ENCODE data around the gene UGT8.
"Not testable (repeated sequence)": the region's sequence is repeated elsewhere in the genome, so short reads cannot be mapped to it uniquely, and the experiment has no call there.

Gene UGT8

DNA sequence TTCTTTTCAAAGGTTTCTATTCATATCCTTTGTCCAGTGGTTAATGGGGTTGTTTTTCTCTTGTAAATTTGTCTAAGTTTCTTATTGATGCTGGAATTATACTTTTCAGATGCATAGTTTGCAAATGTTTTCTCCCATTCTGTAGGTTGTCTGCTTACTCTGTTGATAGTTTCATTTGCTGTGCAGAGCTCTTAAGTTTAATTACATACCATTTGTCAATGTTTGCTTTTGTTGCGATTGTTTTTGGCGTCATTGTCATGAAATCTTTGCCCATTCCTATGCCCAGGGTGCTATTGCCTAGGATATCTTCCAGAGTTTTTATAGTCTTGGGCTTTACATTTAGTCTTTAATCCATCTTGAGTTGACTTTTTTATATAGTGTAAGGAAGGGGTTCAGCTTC is 21.2 kb upstream of the UGT8 start:
- DNase-seq (ENCODE audit: low spot score): no peak

DNA sequence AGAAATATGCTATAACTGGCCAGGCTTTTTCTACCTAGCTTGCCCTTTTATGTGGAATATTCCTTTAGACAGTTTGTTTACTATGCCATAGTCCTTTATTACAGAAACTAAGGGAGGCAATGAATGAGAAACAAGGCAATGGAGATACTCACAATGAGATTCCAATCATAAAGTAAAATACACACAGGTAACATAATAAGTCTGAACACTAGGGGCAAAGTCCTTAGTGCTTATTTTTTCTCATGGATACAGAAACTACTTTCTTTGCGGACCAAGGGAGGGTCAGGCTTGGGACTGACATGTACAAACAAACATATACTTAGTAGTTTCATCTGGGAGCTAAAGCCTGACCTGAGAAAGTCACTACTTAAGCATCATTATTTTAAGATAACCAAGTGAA is 16.0 kb upstream of the UGT8 start:
- no peak for DNase-seq (ENCODE audit: low spot score)
- TF ChIP-seq, protein P1, sequence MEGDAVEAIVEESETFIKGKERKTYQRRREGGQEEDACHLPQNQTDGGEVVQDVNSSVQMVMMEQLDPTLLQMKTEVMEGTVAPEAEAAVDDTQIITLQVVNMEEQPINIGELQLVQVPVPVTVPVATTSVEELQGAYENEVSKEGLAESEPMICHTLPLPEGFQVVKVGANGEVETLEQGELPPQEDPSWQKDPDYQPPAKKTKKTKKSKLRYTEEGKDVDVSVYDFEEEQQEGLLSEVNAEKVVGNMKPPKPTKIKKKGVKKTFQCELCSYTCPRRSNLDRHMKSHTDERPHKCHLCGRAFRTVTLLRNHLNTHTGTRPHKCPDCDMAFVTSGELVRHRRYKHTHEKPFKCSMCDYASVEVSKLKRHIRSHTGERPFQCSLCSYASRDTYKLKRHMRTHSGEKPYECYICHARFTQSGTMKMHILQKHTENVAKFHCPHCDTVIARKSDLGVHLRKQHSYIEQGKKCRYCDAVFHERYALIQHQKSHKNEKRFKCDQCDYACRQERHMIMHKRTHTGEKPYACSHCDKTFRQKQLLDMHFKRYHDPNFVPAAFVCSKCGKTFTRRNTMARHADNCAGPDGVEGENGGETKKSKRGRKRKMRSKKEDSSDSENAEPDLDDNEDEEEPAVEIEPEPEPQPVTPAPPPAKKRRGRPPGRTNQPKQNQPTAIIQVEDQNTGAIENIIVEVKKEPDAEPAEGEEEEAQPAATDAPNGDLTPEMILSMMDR (IDR thresholded peaks at IDR 0.05; ENCODE audit: extremely low read depth, missing control alignments): no peak

More for the DNA sequence above, 21.2 kb upstream of the UGT8 start:
- TF ChIP-seq, protein P1 (IDR thresholded peaks at IDR 0.05; ENCODE audit: extremely low read depth, missing control alignments): no peak

DNA sequence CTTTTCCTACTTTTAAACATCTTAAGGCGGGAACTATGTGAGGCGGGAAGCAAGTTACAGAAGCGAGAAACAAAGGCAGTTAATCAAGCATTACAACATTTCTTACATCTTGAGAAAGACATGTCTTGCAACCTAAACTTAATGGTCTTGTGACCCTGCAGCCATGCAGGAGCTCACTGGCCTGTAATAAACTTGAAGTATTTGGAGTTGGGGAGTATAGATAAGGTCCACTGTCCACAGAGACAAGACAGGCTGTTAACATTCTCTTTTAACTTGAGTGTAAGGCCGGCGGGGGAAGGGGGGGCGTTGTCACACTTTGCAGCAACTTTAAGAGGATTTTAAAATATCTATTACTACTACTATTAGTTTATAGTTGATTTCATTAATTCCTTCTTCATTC is 10.3 kb upstream of the UGT8 start:
- TF ChIP-seq, protein P1 (IDR thresholded peaks at IDR 0.05; ENCODE audit: extremely low read depth, missing control alignments): no peak

DNA sequence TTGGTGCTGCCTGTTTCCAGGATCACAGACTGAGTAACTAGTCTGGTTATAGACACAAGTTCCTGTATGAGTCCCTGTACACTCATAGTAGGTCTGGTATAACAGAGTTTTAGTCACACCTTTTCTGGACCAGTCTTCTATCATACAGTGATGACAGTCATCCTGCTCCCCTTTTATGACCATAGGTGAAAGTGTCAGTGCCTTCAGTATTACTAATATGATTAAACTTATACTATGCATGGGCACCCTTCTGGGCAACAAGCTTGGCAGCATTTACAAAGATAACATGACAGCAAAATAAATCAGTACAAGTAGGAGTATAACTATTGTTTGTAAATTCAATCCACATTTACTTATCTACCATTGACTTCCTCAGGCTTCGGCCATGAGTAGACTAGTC is 8.2 kb upstream of the UGT8 start:
- not testable (repeated sequence) for DNase-seq (ENCODE audit: low spot score)

More for the DNA sequence above, 10.3 kb upstream of the UGT8 start:
- DNase-seq (ENCODE audit: low spot score): no peak

DNA sequence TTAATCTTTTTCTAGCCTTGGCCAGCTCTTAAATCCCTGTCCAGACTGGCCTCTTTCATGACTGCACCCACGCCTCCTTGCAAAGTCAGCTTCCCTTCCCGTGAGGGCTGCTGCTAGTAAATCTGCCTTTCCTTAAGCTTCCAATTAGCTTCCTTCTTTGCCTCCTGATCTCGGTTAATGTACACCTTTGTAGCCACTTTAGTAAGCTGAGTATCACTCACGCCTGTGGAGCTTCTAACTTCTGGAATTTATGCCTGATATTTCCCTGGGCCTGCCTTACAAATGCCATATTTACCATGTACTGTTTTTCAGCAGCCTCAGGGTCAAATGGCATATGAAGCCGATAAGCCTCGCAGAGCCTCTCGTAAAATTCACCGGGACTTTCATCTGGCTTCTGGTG is 5.1 kb upstream of the UGT8 start:
- DNase-seq (ENCODE audit: low spot score): no peak
- TF ChIP-seq, protein P1 (IDR thresholded peaks at IDR 0.05; ENCODE audit: extremely low read depth, missing control alignments): no peak

DNA sequence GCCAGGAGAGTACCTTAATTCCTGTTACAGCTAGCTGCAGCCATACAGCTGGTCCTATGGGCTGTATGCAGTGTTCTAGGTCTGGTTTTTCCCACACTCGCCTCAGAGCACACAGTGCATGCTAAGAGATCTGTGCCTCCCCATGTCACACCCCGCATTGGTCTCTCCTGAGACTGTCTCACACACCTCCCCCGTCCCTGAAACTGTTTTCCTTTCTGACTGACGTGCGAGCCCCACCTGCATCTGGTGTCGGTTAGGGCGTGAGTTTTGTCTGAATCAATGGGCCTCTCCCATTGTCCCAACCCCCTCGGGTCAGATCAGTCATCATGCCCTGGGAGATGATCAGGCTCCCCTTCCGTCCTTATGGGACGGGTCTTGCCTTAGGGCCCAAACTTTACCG is 3.4 kb upstream of the UGT8 start:
- TF ChIP-seq, protein P1 (IDR thresholded peaks at IDR 0.05; ENCODE audit: extremely low read depth, missing control alignments): no peak
- no peak for DNase-seq (ENCODE audit: low spot score)

DNA sequence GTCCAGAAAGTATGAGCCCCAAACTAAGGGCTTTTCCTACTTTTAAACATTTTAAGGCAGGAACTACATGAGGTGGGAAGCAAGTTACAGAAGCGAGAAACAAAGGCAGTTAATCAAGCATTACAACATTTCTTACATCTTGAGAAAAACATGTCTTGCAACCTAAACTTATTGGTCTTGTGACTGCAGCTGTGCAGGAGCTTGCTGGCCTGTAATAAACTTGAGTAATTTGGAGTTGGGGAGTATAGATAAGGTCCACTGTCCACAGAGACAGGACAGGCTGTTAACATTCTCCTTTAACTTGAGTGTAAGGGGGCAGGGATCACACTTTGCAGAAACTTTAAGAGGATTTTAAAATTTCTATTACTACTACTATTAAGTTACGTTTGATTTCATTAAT is 2.7 kb upstream of the UGT8 start:
- TF ChIP-seq, protein P1 (IDR thresholded peaks at IDR 0.05; ENCODE audit: extremely low read depth, missing control alignments): no peak
- DNase-seq (ENCODE audit: low spot score): no peak

DNA sequence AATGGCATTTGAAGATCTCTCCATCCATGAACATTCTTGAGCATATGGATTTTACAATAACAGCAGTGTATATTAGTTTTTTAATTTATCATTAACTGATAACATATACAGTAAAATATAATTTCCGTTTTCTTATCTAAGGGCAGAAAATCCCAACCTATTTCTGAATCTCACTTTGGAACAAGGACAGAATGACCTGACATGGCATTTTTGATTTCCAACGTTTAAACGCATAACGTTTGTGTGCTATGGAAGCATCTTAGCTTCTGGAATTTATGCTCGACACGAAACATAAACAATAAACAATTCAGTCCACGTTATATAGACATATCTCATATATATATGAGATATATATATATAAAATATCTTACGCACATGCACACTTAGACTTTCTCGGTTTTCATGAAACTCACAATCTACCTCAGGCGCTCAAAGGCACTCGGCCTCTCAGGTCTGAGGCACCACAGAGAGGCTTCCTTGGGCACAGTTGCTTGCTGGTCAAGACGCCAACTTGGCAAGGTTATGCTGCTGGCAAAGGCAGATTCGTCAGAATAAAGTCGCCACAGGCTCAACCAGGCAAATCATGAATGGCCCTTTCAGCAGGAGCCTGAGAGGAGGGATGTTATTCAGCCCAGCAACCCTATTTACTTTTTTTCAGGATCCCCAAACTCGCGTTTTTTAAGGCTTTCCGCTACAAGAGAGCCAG is 1.0 kb upstream of the UGT8 start:
- no peak for DNase-seq (ENCODE audit: low spot score)
- TF ChIP-seq, protein P1 (IDR thresholded peaks at IDR 0.05; ENCODE audit: extremely low read depth, missing control alignments): no peak
